ENCODE measurements around the gene ANKS1A. TPM values are rescaled to one million over a fixed set of nuclear protein-coding genes. Genes with fewer than 3 reads are reported as not detected.

Gene ANKS1A
- total RNA-seq, 3 donors from 2014 or later (not counting 1 experiment from before 2014, with no cell fraction given): 10.4 to 11.5 (median 10.9) TPM

GRCh38 chr6:35056952-35057351 is 167.9 kb downstream of the ANKS1A start:
- Mint-ChIP-seq H3K4me1 (no peaks in the 10 kb centered on the region), H3K27me3 (ENCODE audit: low read depth in 2 of 2) (no peaks in the 10 kb centered on the region), H3K36me3 (no peaks in the 10 kb centered on the region), H3K9me3 (no peaks in the 10 kb centered on the region), H3K27ac (no peak overlapping the region), H3K4me3 (no peak overlapping the region)
- H3K4me1 ChIP-seq (ENCODE audit: control insufficient read depth, insufficient read depth, low read length): no peaks in the 10 kb centered on the region
- WGBS (ENCODE audit: insufficient coverage): 89% methylated on average over 8 of the region's 8 CpGs
- H3K9me3 ChIP-seq (ENCODE audit: control insufficient read depth, insufficient read depth, low read length): no peaks in the 10 kb centered on the region
- DNase-seq (no peak), ATAC-seq (no peak)
- intact Hi-C loops (cut with micrococcal nuclease): no loop called here
- no peak for TF ChIP-seq CTCF (IDR thresholded peaks at IDR 0.05)
- H3K27me3 ChIP-seq (ENCODE audit: control insufficient read depth, insufficient read depth, low read length): no peaks in the 10 kb centered on the region
- no peak overlapping the region for H3K4me3 ChIP-seq (ENCODE audit: low read length)
- H3K27ac ChIP-seq (ENCODE audit: low read length): no peak overlapping the region
- peaks cover 12% of the 10 kb centered on the region for H3K36me3 ChIP-seq (ENCODE audit: control insufficient read depth, insufficient read depth, low read length)

- no peak for TF ChIP-seq CTCF (IDR thresholded peaks at IDR 0.05)
- ATAC-seq (no peak), DNase-seq (no peak)
- H3K27ac Mint-ChIP-seq: no peak overlapping the region
- WGBS (ENCODE audit: insufficient coverage): 91% methylated on average over 17 of the region's 17 CpGs
- no peaks in the 10 kb centered on the region for H3K9me3 Mint-ChIP-seq
- Histone ChIP-seq H3K4me3 (ENCODE audit: low read length) (no peak overlapping the region), H3K4me1 (ENCODE audit: control insufficient read depth, insufficient read depth, low read length) (no peaks in the 10 kb centered on the region), H3K9me3 (ENCODE audit: control insufficient read depth, insufficient read depth, low read length) (no peaks in the 10 kb centered on the region), H3K27me3 (ENCODE audit: control insufficient read depth, insufficient read depth, low read length) (no peaks in the 10 kb centered on the region), H3K27ac (ENCODE audit: low read length) (no peak overlapping the region), H3K36me3 (ENCODE audit: control insufficient read depth, insufficient read depth, low read length) (peaks cover 12% of the 10 kb centered on the region)
- intact Hi-C loops (cut with micrococcal nuclease): no loop called here
- no peaks in the 10 kb centered on the region for H3K27me3 Mint-ChIP-seq (ENCODE audit: low read depth in 2 of 2)
- H3K4me1 Mint-ChIP-seq: peaks cover 0 to 4% of the 10 kb centered on the region in 2 donors
- no peaks in the 10 kb centered on the region for H3K36me3 Mint-ChIP-seq
- H3K4me3 Mint-ChIP-seq: no peak overlapping the region
Observed at GRCh38 chr6:35057449-35058357, 168.6 kb downstream of the ANKS1A start.

- H3K4me3 Mint-ChIP-seq: no peak overlapping the region
- Histone ChIP-seq H3K4me1 (ENCODE audit: control insufficient read depth, insufficient read depth, low read length) (no peaks in the 10 kb centered on the region), H3K36me3 (ENCODE audit: control insufficient read depth, insufficient read depth, low read length) (peaks cover 12% of the 10 kb centered on the region), H3K9me3 (ENCODE audit: control insufficient read depth, insufficient read depth, low read length) (no peaks in the 10 kb centered on the region), H3K27me3 (ENCODE audit: control insufficient read depth, insufficient read depth, low read length) (no peaks in the 10 kb centered on the region), H3K27ac (ENCODE audit: low read length) (no peak overlapping the region), H3K4me3 (ENCODE audit: low read length) (no peak overlapping the region)
- no peak overlapping the region for H3K27ac Mint-ChIP-seq
- no peak for ATAC-seq
- no peaks in the 10 kb centered on the region for H3K27me3 Mint-ChIP-seq (ENCODE audit: low read depth in 2 of 2)
- no peaks in the 10 kb centered on the region for H3K9me3 Mint-ChIP-seq
- intact Hi-C loops (cut with micrococcal nuclease): no loop called here
- H3K4me1 Mint-ChIP-seq: peaks cover 0 to 4% of the 10 kb centered on the region in 2 donors
- 93% methylated on average over 8 of the region's 10 CpGs for WGBS (ENCODE audit: insufficient coverage)
- DNase-seq: no peak
- no peaks in the 10 kb centered on the region for H3K36me3 Mint-ChIP-seq
- no peak for TF ChIP-seq CTCF (IDR thresholded peaks at IDR 0.05)
Observed at GRCh38 chr6:35058358-35058675, 169.3 kb downstream of the ANKS1A start.

All from natural killer cell (primary cell).